Measurements from ENCODE around the gene PLEKHA6.
A peak's percentile ranks its signal among the peaks of the same experiment; 100 is the strongest.

Gene PLEKHA6

DNA sequence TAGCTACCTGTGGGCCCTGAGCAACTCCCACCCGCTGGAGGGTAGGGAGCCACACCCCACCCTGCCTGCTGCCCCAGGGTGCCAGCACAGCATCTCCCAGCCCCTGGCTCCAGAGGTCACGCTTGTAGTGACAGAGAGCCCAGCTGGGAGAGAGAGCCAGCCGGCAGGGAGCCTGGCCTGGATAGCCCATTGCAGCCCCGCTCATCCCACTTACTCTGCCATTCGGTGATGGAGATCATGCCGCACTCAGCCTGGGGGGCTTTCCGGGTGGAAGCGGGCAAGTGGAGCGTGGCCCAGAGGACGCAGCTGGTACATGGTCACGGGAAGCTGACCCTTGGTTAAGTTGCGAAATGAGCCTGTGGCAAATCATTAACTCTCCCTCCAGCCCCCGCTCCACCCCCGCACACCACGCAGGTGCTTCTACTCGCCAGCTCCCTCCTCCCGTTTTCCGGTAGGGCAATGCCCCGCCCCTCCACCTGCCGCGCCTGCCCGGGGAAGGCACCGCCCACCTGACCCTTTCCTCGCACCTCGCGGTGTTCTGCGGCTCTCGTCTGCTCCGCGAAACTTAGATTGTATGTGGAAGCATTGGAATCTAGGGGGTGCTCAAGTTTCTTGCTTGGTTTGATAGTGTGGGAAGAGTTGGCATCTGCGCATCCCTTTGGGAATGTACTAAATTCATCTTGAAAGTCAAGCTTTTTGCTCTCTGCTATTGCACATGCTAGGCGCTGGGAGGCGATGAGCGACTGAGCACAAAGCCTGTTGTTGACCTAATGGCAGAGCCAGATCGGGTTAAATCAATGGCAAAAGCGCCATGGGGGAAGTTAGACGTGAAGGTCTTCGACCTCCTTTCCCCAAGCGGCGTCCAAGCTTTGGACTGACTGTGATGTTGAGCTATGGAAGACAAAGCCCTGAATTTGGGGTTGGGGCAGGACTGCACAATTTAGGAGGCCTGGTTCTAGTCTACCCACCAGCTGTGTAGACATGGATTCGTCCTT, 145.8 kb downstream of the PLEKHA6 start, which contains the start of gene GOLT1A:
GOLT1A (minus strand) TSS at position 321 of the 995 bp plus-strand sequence; CDS start at position 239, 82 bp downstream.
- DNase-seq (ENCODE audit: low read depth): peak; percentile 16

DNA sequence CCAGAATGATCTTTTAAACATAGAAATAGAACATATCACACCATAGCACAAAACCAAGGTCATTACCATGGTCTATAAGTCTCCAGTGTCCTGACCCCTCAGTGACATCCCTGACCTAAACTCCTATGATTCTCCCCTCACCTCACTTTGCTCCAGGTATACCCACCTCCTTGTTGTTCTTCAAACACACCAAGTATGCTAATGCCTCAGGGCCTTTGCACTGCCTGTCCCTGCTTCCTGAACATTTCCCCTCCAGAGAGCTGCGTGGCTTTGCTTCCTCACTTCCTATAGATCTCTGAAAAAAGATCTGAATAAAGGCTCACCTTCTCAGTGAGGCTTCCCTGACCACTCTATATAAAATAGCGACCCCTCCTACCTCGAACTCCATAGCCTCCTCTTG, 147.0 kb downstream of the PLEKHA6 start:
- no peak for DNase-seq (ENCODE audit: low read depth)

DNA sequence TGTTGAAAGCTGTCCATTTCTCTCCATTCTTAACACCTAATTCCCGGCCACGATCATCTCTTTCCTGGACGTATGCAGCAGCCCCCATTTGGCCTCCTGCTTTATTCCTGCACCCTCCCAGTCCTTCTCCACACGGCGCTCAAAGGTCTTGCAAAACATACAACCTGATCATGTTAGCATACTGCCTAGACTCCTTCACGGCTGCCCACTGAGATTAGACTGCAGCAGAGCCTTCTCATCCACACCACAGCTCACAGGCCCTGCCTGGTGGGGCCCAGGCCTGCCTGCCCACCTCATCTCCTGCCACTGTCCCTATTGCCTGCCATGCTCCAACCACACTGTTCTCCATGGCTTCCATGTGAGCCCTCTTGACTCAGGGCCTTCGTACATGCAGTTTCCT, 148.7 kb downstream of the PLEKHA6 start:
- DNase-seq (ENCODE audit: low read depth): no peak

DNA sequence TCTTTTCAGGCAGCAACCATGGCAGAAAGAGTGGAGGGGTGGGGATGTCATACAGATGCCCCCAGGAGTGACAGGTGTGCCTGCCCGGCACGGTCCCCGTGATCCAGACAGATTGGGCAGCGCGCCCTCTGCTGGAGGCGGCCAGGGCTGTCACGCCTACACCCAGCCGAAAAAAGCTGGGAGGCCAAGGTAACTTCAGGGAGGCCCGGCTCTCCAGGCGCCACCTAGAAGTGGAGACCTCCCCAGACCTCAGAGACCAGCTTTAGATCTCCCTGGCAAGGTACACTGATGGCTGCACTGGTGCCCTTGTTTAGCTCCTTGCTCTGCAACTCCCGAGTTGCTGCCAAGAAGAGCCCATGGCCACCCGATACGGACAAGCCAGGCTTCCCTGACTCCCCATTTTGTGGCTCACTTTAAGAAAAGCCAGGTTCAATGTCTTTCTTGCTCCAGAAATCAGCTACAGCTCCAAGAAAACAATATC, 152.6 kb downstream of the PLEKHA6 start:
- peak; percentile 49 for DNase-seq (ENCODE audit: low read depth)

DNA sequence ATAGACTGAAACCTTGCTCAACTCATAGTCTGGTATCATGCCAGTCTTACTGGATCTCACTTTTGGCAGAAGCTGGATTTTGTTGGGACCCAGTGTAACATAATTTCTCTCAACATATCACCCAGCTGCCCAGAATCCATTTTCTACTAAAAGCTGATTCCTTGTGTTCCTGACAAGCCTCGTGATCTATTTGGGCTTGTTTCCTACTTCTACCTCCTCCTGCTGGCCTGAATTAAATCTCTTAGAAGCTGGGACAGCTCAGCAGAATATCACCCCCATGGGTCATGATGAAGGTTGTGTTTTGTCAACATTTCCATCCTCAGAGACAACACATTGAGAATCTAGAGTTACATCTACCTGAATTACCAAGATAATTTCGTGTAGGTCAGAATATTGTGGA, 153.6 kb downstream of the PLEKHA6 start:
- no peak for DNase-seq (ENCODE audit: low read depth)

- DNase-seq (ENCODE audit: low read depth): no peak
These were observed 154.2 kb downstream of the PLEKHA6 start for GRCh38 chr1:204205486-204205885.

GRCh38 chr1:204204944-204205343, 154.8 kb downstream of the PLEKHA6 start:
- no peak for DNase-seq (ENCODE audit: low read depth)

DNA sequence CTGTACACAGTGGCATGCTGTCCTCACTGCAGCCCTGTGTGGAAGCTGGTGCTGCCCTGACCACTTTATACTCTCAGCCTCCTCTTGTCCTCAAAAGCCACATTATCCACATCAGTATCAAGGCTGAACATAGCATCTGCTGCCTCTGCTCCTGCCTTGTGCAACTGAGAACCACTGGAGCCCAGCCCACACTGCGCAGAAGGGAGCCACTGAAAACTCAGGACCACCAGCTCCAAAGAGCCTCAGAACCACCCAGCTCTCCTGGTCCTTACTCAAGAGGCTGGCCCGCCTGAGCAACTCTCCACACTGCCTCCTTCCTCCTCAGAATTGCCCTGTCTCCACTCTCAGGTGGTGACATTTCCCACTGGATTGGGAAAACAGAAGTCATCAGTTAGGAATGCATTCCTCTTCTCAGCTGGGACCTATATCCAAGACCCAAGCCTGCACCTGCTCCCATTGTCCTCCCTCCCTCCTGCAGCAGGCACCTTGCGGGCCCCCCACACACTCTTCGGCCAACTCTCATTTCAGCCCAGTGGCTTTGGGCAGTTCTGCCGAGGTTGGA, 156.4 kb downstream of the PLEKHA6 start:
- DNase-seq (ENCODE audit: low read depth): no peak

GRCh38 chr1:204202481-204202880, 157.2 kb downstream of the PLEKHA6 start:
- no peak for DNase-seq (ENCODE audit: low read depth)

DNA sequence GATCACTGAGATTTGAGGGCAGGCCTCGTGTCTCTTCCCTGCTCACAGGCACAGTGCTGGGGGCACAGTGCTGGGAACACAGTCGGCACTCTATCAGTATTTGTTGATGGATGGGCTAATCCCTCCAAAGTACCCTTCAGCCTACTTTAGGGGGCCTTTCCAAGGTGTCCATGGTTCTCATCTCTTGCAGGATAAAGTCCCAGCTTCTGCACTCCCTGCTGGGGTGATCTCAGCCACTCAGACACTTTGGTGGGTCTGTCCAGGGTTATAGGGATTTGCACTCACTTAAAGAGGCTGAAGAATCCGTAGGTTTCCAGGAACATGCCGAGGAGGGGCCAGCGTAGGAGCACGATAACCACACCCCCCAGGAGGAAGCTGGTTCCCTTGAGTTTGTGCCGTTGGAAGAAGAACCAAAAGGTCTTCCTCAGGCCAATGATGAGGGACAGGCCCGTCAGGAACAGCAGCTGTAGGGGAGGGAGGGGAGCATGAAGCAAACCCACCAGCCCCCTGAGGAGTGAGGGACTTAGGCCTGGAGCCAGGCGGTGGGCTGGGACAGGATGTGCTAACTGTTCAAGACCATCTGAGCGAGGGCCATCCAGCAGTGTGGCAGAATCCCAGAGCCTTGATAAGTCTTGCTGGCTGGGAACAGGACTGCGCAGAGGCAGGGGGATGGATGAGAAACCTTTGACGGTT, 158.2 kb downstream of the PLEKHA6 start:
- DNase-seq (ENCODE audit: low read depth): no peak

DNA sequence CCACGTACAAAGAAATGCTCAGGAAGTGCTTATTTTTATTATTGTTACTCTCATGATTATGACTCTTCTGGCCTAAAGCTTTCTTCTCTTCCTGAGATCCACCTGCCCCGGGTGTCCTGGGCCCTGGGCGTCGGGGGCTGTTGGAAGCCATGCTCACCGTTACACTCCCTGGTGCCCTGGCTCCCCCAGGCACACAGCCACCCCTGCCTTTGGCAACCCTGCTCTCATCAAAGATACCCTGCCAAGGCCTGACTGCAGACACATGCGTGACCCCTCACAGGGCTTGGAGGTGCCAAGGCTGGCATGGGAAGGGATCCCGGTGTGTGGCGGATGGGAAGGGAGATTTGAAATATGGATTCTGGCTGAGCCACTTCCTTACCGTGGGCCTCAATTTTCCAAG, 160.2 kb downstream of the PLEKHA6 start:
- no peak for DNase-seq (ENCODE audit: low read depth)

- no peak for DNase-seq (ENCODE audit: low read depth)
These were observed 161.1 kb downstream of the PLEKHA6 start for GRCh38 chr1:204198348-204199340.

- no peak for DNase-seq (ENCODE audit: low read depth)
These were observed 162.7 kb downstream of the PLEKHA6 start for GRCh38 chr1:204197068-204197467.

DNA sequence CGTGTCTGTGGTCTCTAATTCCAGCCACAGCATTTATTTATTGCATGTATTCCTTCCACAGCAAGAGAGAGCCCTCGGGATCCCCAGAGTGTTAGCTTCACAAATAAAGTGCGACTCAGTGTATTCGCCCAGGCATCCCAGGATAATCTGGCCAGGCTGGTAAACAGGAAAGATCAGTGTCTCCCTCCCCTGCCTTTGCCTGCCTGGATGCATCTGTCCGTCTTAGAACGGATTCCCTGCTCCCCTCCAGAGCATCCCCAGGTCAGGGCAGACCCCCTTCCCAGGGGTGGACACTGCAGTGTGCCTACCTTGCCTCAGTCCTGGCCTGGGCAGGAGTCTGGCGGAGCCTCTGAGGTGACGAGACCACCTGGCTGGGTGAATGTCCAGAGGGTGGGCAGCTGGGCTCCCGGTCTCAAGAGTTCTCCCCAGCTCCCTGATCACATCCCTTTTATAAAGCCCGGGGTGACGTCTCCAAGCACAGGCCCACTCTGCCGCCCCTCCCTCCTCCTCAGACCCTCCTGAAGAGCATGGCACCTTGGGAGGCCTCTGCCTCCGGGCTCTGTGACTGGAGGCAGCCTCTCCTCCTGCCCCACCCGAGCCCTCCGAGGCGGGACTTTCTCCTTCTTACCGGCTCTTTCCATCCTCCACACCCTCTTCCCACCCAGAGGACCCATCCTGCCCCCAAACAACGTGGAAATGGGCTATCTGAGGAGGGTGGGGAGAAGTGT, 163.5 kb downstream of the PLEKHA6 start, which contains the start of gene KISS1:
KISS1 (minus strand) TSS at position 424 of the 728 bp plus-strand sequence. CDS start 3,615 bp downstream, outside the sequence.
- DNase-seq (ENCODE audit: low read depth): no peak

DNA sequence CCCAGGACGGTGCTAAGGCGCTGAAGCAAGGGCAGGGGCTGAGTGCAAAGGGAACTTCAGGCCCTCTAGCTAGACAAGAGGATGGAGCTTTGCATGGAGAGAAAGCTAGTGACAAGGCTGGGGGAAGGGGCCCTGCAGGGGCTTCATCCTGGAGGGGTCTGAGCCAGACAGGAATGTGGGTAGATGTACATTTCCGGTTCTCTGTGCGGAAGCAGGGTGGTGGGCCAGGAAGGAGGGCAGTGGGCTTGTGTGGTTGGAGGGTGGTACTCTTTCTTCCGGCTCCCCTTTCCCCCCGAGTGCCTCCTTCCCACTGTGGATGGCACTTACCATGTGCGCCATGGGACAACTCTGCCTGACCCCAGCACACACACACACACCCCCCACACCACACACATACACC, 165.0 kb downstream of the PLEKHA6 start:
- DNase-seq (ENCODE audit: low read depth): no peak

DNA sequence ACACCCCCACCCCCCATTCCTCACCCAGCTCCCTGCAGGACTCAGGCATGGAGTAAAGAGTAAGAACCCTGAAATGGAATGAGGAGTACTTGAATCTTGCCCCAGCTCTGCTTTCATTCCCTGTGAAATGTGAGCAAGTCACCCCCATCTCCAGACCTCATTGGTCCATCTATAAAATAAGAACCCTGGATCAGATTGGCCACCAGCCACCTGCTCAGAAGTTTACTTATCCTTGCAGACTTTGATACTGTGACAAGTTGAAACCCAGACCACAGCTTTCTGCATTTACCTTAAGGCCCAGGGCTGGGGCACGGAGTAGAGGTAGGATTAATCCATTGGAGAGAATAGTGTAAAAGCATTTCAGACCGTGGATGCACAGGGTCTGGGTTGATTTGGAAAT, 165.6 kb downstream of the PLEKHA6 start:
- no peak for DNase-seq (ENCODE audit: low read depth)

DNA sequence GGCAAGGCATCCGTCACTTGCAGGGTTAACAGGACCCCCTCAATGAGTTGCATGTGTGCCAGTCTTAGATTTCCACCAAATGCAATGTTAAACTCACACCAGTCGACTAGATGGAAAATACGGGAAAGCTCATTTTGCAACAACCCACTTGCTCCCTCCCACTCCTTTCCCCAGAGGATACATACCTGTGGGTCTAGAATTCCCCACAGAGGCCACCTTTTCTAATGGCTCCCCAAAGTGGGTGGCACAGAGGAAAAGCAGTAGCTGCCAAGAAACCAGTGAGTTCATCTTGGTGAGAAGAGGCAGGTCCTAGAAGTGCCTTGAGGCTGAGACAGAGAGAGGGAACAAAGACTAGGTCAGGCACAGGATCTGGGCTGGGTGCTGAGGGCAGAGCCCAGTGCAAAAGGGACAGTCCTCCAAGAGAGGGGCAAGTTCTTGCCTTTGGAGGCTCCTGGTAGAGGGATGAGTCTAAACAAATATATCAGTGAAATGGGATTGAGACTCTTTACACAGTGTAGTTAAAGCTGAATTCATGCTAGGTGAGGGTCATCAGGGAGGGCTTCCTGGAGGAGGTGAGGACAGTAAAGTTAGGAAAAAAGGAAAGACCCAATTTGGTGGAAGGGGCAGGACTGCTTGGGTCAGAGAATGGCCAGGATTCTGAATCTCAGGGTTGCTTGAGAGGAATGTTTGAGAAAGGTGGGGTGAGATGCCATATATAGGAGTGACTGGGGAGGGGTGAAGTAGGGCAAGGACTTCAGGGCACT, 167.0 kb downstream of the PLEKHA6 start:
- DNase-seq (ENCODE audit: low read depth): no peak

GRCh38 chr1:204192046-204192445, 167.7 kb downstream of the PLEKHA6 start:
- no peak for DNase-seq (ENCODE audit: low read depth)

GRCh38 chr1:204191456-204191855, 168.3 kb downstream of the PLEKHA6 start:
- DNase-seq (ENCODE audit: low read depth): no peak

Data from activated T-helper 1 cell treated with Interleukin-2 at 50 U/mL for 16 hours (primary cell).